HG03159 (cell line): ENCODE measurements around the gene SYT13.

Source experiments
- ATAC-seq: cut with Tn5 transposase; IDR thresholded peaks from one replicate; pipeline ENCODE4 v1.9.1; 2021; ENCODE audit warnings: mild to moderate bottlenecking, moderate library complexity; ENCODE audit not compliant: unreplicated experiment

Gene SYT13

GRCh38 chr11:45224766-45225165 is 61.4 kb downstream of the SYT13 start:
- ATAC-seq, result no peak

GRCh38 chr11:45223496-45223895 is 62.6 kb downstream of the SYT13 start:
- ATAC-seq, result no peak

- no peak for ATAC-seq
Measured at GRCh38 chr11:45219411-45219810, 66.7 kb downstream of the SYT13 start.

GRCh38 chr11:45218705-45219104 is 67.4 kb downstream of the SYT13 start:
- ATAC-seq, result no peak

GRCh38 chr11:45217991-45218390 is 68.2 kb downstream of the SYT13 start:
- no peak for ATAC-seq

- no peak for ATAC-seq
Measured at GRCh38 chr11:45216901-45217300, 69.2 kb downstream of the SYT13 start.

- no peak for ATAC-seq
Measured at GRCh38 chr11:45216031-45216430, 70.1 kb downstream of the SYT13 start.

GRCh38 chr11:45215098-45215865 is 70.9 kb downstream of the SYT13 start:
- no peak for ATAC-seq

GRCh38 chr11:45213717-45214116 is 72.4 kb downstream of the SYT13 start:
- ATAC-seq, result no peak

GRCh38 chr11:45213316-45213665 is 72.8 kb downstream of the SYT13 start:
- no peak for ATAC-seq

- no peak for ATAC-seq
Measured at GRCh38 chr11:45212566-45213315, 73.4 kb downstream of the SYT13 start.

GRCh38 chr11:45211732-45212131 is 74.4 kb downstream of the SYT13 start:
- ATAC-seq, result no peak

GRCh38 chr11:45210846-45211245 is 75.3 kb downstream of the SYT13 start:
- ATAC-seq, result no peak

GRCh38 chr11:45209891-45210699 is 76.0 kb downstream of the SYT13 start:
- no peak for ATAC-seq

- ATAC-seq, result no peak
Measured at GRCh38 chr11:45209000-45209879, 76.9 kb downstream of the SYT13 start.

GRCh38 chr11:45208135-45208534 is 78.0 kb downstream of the SYT13 start:
- ATAC-seq, result no peak

- ATAC-seq, result no peak
Measured at GRCh38 chr11:45205978-45206377, 80.2 kb downstream of the SYT13 start.

- no peak for ATAC-seq
Measured at GRCh38 chr11:45204761-45205160, 81.4 kb downstream of the SYT13 start.

GRCh38 chr11:45193695-45194094 is 92.4 kb downstream of the SYT13 start:
- ATAC-seq, result no peak
